HG03565 (cell line): ENCODE results near the gene GNPAT.

ENCODE experiments used
- ATAC-seq: cut with Tn5 transposase; IDR thresholded peaks from one replicate; pipeline ENCODE4 v1.9.1; 2021; ENCODE audit warnings: mild to moderate bottlenecking, moderate library complexity; ENCODE audit not compliant: unreplicated experiment

The GNPAT gene

DNA sequence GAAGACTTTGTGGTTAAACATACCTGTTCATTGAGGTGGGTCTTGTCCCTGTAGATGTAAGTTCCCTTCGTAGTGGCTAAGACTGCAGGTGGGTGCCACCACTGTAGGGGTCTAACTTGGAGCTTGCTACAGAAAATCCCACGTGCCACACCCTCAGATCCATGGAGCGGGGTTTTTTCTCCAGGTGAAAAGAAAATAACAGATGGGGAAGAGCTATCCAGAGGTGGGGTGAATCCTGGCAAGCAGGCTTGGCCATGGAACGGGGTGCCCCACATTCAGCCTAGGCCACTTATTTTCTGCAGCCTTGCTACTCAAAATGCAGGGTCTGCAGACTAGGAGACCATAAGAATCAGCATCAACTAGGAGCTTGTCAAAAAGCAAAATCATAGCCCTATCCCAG lies 72.6 kb downstream of the GNPAT start:
- ATAC-seq: no peak

- no peak for ATAC-seq
Measured at GRCh38 chr1:231315887-231316286, 74.9 kb downstream of the GNPAT start.

- no peak for ATAC-seq
Measured at GRCh38 chr1:231317306-231318014, 76.4 kb downstream of the GNPAT start.

GRCh38 chr1:231318015-231318355 lies 77.0 kb downstream of the GNPAT start:
- ATAC-seq: no peak

DNA sequence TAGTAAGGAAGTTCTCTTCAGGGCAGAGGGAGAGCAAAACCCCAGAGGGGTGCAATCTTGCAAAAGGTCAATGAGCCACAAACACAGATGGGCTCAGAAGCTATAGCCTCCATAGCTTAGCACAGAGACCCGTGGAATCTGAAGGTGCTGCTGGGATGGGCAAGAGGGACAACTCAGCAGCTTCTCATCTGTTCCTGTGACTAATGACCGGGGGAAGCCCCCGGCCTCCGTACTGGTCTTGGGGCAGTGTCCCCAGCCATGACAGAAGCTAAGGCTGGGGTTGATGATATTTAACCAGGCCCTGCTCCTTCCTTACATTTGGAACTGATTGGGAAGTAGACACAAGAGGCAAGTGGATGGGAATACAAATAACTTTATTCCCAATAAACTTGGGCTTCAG lies 77.6 kb downstream of the GNPAT start:
- ATAC-seq: no peak

- ATAC-seq: no peak
Measured at GRCh38 chr1:231319080-231319479, 78.1 kb downstream of the GNPAT start.

GRCh38 chr1:231322880-231323530 lies 82.0 kb downstream of the GNPAT start:
- no peak for ATAC-seq

DNA sequence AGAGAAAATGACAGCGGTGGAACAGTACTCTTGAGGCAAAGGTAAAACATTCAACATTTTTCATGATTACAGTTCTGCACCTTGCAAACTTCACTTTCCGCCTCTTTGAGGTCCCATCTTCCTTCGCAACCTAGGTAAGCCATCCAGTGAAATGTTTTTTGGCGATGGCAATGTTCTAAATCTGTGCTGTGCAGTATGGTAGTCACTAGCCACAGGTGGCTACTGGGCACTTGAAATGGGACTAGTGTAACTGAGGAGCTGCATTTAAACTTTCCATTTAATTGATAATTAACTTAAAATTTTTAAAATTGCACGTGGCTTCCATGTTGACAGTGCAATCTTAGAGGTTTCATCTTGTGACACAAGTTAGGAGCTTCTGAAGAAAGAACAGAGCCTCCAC lies 83.6 kb downstream of the GNPAT start:
- ATAC-seq: no peak

- ATAC-seq: no peak
Measured at GRCh38 chr1:231326248-231326647, 85.2 kb downstream of the GNPAT start.
